AG04450 (cell line): Measurements from ENCODE around the gene CEBPB. TPM values are rescaled to one million over a fixed set of nuclear protein-coding genes. Genes with fewer than 3 reads are reported as not detected.
A peak's percentile ranks its signal among the peaks of the same experiment; 100 is the strongest.

ENCODE experiments used
- CTCF ChIA-PET: fragments of 300-600, 350-600 bp; formaldehyde crosslinking; extraction: SDS; loops from one replicate; lab custom pipeline; 2022; ENCODE audit warnings: antibody characterized with exemption, inconsistent platforms; lab: Charles Lee
- POLR2A ChIA-PET: fragments of 350-600 bp; formaldehyde crosslinking; extraction: SDS; loops from one replicate; lab custom pipeline; 2021; ENCODE audit warnings: antibody characterized with exemption, inconsistent platforms; lab: Yijun Ruan, JAX
- DNase-seq: peaks from one replicate; pipeline ENCODE4 v3.0.0-alpha.2; 2011; ENCODE audit warnings: low read depth, low spot score
- H3K27ac ChIP-seq: one replicate; pipeline ENCODE4 v1.5.1; 2012; ENCODE audit warnings: low read depth, low read length, control low read depth
- H3K27me3 ChIP-seq: one replicate; pipeline ENCODE4 v1.6.0; 2012; ENCODE audit warnings: low read length; ENCODE audit not compliant: control insufficient read depth, insufficient read depth
- H3K4me3 ChIP-seq: 2 replicates; pipeline ENCODE4 v1.5.1; 2011; ENCODE audit warnings: mild to moderate bottlenecking, low read depth, low read length, control low read depth
- H3K9me3 ChIP-seq: 2 replicates; pipeline ENCODE4 v1.5.1; 2012; ENCODE audit warnings: low read length; ENCODE audit not compliant: control insufficient read depth, insufficient read depth
- CTCF ChIP-seq: IDR thresholded peaks from 2 replicates; pipeline ENCODE4 v1.5.1; 2011; ENCODE audit warnings: low read depth, low read length, control low read depth, inconsistent platforms
- polyA plus RNA-seq: library from polyadenylated mRNA; depleted of rRNA; stranded (reverse); fragments of >200 nt; gene quantifications from 2 replicates; pipeline ENCODE4 v1.2.3, GENCODE V29; 2011

CEBPB gene
- polyA plus RNA-seq, 1 experiment, result 19.1 TPM

- peaks cover 4% of the 10 kb centered on the region; the same call in 1 of the 2 replicates for H3K9me3 ChIP-seq
- POLR2A ChIA-PET, result no interaction called here
- TF ChIP-seq CTCF, result no peak
- CTCF ChIA-PET, result interaction anchor here (0.7 to 2.9 kb wide), 7 partner anchors 10 to 599 kb away, joined by 3 to 28 read pairs (median 3); no protein-coding TSS in a partner anchor
- no peak for DNase-seq
- H3K27ac ChIP-seq, result peak overlapping the region; percentile 39
- no peaks in the 10 kb centered on the region for H3K27me3 ChIP-seq
- H3K4me3 ChIP-seq, result no peak overlapping the region
These were observed 1.6 kb upstream of the CEBPB start for GRCh38 chr20:50188879-50189680.

GRCh38 chr20:50189681-50190250 is 864 bp upstream of the CEBPB start:
- no peak overlapping the region for H3K4me3 ChIP-seq

GRCh38 chr20:50191065-50191543 is 474 bp downstream of the CEBPB start:
- ChIA-PET CTCF (interaction anchor here (0.6 to 1.8 kb wide), 4 partner anchors 174 to 293 kb away, joined by 3 to 6 read pairs (median 4); no protein-coding TSS in a partner anchor), POLR2A (interaction anchor here (0.6 to 2.0 kb wide), 6 partner anchors 34 to 244 kb away, joined by 3 to 8 read pairs (median 5); no protein-coding TSS in a partner anchor)
- H3K9me3 ChIP-seq, result peaks cover 4% of the 10 kb centered on the region; the same call in 1 of the 2 replicates
- peak overlapping the region; percentile 97 for H3K4me3 ChIP-seq
- DNase-seq, result no peak
- no peak for TF ChIP-seq CTCF
- H3K27ac ChIP-seq, result peak overlapping the region; percentile 52
- no peaks in the 10 kb centered on the region for H3K27me3 ChIP-seq

More at GRCh38 chr20:50189681-50190250, 864 bp upstream of the CEBPB start:
- H3K27me3 ChIP-seq, result no peaks in the 10 kb centered on the region
- peak overlapping the region; percentile 39 for H3K27ac ChIP-seq
- H3K9me3 ChIP-seq, result peaks cover 4% of the 10 kb centered on the region; the same call in 1 of the 2 replicates
- TF ChIP-seq CTCF, result no peak
- ChIA-PET POLR2A (no interaction called here), CTCF (interaction anchor here (0.6 to 2.9 kb wide), 4 partner anchors 261 to 275 kb away, joined by 3 to 28 read pairs (median 5); no protein-coding TSS in a partner anchor)
- no peak for DNase-seq

DNA sequence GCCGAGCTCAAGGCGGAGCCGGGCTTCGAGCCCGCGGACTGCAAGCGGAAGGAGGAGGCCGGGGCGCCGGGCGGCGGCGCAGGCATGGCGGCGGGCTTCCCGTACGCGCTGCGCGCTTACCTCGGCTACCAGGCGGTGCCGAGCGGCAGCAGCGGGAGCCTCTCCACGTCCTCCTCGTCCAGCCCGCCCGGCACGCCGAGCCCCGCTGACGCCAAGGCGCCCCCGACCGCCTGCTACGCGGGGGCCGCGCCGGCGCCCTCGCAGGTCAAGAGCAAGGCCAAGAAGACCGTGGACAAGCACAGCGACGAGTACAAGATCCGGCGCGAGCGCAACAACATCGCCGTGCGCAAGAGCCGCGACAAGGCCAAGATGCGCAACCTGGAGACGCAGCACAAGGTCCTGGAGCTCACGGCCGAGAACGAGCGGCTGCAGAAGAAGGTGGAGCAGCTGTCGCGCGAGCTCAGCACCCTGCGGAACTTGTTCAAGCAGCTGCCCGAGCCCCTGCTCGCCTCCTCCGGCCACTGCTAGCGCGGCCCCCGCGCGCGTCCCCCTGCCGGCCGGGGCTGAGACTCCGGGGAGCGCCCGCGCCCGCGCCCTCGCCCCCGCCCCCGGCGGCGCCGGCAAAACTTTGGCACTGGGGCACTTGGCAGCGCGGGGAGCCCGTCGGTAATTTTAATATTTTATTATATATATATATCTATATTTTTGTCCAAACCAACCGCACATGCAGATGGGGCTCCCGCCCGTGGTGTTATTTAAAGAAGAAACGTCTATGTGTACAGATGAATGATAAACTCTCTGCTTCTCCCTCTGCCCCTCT is 1.1 kb downstream of the CEBPB start:
- Histone ChIP-seq H3K27ac (peak overlapping the region; percentile 96), H3K27me3 (no peaks in the 10 kb centered on the region), H3K9me3 (peaks cover 4% of the 10 kb centered on the region; the same call in 1 of the 2 replicates), H3K4me3 (peak overlapping the region; percentile 97)
- TF ChIP-seq CTCF, result peak; percentile 21
- ChIA-PET POLR2A (interaction anchor here (0.6 to 2.0 kb wide), 5 partner anchors 33 to 244 kb away, joined by 3 to 8 read pairs (median 7); no protein-coding TSS in a partner anchor), CTCF (interaction anchor here (0.6 to 1.8 kb wide), 4 partner anchors 173 to 293 kb away, joined by 3 to 6 read pairs (median 4); no protein-coding TSS in a partner anchor)
- DNase-seq, result no peak
